Amniotic stem cell (primary cell): ENCODE data around the gene CTU1.
A peak's percentile ranks its signal among the peaks of the same experiment; 100 is the strongest.

Experiments
- DNase-seq: peaks from one replicate; lab custom pipeline; 2025; lab: John Stamatoyannopoulos, UW

CTU1 gene

DNA sequence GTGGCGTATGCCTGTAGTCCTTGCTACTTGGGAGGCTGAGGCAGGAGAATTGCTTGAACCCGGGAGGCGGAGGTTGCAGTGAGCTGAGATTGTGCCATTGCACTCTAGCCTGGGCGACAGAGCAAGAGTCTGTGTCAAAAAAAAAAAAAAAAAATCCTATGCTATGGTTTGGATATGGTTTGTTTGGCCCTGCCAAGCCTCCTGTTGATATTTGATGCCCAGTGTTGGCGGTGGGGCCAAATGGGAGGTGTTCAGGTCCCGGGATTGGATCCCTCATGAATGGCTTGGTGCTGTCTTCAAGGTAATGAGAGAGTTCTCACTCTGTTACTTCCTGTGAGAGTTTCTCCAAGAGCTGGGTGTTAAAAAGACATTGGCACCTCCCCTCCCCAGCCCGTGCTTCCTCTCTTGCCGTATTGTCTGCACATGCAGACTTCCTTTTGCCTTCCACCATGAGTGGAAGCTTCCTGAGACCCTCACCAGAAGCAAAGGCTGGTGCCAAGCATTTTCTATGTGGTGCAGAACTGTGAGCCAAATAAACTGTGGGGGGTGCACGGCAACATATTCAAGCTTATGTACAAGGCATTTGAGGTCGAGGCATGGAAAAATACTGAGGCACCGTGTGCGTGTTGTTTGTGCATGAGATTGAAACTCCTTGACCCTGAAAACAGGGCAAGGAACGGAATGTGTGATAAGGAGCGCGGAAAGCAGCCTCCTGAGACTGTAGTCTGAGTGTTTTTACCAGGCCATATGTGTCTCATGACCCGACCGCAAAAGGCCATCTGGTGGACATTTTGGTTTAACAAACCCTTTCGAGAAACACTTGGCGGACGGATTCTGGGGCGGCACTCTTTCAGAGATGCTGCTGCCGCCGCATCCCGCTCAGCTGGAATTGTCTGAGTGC lies 23.8 kb upstream of the CTU1 start:
- DNase-seq = no peak

DNA sequence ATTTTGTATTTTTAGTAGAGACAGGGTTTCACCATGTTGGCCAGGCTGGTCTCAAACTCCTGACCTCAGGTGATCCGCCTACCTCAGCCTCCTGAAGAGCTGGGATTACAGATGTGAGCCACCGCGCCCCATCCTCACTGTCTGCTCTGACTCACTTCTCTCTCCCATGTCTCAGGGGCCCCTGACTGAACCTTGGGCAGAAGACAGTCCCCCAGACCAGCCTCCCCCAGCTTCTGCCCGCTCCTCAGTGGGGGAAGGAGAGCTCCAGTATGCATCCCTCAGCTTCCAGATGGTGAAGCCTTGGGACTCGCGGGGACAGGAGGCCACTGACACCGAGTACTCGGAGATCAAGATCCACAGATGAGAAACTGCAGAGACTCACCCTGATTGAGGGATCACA lies 21.5 kb upstream of the CTU1 start:
- no peak for DNase-seq

DNA sequence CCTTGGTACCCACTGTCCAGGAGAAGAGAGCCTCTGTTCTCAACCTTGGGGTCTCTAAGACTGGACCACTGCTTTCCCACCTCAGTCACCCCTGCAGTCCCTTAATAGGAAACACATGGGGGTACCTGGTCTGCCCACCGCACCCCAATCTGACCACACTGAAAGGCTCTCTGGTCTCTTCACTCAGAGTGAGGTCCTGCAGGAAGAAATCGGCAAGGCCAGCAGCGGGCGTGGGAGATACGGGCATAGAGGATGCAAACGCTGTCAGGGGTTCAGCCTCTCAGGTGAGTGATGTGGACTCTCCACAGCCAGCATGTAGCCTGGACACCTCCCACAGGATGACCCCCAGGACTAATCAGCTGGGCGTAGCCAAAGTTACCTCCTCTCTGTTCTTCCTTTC lies 20.0 kb upstream of the CTU1 start:
- no peak for DNase-seq

DNA sequence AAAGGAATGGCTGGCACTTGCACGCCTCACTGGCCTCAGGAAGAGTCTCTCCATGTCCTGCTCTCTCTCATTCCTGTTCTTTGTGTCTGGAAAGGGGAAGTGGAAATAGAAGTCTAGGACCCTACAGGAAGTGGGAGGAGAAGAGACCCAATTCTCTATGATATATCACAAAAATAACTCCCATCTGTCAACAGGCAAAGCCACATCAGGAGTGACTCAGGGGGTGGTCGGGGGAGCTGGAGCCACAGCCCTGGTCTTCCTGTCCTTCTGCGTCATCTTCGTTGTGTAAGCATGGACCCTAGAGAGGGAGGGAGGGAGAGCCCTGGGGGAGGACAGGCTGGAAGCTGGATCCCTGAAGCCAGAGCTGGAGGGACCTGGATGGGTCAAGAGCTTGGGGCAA lies 19.5 kb upstream of the CTU1 start:
- no peak for DNase-seq

DNA sequence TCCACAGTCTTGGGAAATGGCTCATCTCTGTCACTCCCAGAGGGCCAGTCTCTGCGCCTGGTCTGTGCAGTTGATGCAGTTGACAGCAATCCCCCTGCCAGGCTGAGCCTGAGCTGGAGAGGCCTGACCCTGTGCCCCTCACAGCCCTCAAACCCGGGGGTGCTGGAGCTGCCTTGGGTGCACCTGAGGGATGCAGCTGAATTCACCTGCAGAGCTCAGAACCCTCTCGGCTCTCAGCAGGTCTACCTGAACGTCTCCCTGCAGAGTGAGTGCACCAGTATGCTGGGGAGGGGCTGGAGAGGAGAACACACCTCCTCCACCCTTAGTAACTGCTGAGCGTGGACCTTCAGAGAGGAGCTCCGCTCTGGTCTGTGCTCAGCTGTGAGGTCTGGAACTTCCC lies 18.8 kb upstream of the CTU1 start:
- no peak for DNase-seq

DNA sequence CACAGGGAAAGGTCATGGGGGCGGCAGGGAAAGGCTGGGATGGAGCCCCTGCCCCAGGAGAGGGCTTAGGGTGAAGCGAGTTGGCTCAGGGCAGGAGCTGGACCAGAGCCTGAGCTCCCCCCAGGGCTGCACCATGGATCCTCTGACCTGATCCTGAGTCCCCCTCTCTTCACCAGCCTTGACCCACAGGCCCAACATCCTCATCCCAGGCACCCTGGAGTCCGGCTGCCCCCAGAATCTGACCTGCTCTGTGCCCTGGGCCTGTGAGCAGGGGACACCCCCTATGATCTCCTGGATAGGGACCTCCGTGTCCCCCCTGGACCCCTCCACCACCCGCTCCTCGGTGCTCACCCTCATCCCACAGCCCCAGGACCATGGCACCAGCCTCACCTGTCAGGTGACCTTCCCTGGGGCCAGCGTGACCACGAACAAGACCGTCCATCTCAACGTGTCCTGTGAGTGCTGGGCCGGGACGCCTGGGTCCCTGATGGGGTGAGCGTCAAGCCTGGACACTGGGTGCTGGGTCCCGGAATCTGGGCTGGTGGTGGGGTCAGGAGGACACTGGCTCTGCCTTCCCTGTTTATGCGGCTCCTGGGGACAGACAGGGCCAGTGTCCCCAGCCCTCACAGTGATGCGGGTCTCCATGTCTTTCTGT lies 17.3 kb upstream of the CTU1 start:
- no peak for DNase-seq

DNA sequence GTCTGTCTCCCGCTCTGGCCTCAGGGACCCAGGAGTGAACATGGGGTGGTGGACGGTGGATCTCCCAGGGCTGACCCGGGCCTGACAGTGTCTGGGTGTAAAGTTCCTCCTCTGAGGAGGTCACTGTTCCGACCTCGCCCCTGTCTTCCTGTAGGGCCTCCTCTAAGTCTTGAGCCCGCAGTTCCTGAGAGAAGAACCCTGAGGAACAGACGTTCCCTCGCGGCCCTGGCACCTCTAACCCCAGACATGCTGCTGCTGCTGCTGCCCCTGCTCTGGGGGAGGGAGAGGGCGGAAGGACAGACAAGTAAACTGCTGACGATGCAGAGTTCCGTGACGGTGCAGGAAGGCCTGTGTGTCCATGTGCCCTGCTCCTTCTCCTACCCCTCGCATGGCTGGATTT lies 16.5 kb upstream of the CTU1 start, which contains the start of gene SIGLEC9:
SIGLEC9 (plus strand) TSS at position 178 of the 400 bp plus-strand sequence; CDS start at position 247, 69 bp downstream.
- no peak for DNase-seq

DNA sequence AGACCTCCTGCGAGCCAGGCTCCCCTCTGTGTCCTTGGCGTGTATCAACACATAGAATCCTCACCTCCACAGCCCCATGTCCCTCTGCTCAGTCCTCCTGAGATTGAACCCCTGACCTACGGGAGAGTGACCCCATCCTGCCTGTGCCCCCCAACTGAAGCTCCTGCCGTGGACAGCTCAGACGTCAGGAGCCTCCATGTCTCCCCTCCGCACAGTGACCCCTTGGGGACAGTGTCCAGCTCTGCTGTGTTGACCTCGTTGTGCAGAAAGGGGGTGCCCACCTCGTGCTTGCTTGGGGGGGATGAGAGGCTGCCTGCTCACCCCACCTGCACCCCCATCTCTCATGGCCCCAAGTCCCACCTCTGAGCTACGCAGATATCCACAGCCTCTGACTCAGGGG lies 16.0 kb upstream of the CTU1 start:
- DNase-seq = no peak

DNA sequence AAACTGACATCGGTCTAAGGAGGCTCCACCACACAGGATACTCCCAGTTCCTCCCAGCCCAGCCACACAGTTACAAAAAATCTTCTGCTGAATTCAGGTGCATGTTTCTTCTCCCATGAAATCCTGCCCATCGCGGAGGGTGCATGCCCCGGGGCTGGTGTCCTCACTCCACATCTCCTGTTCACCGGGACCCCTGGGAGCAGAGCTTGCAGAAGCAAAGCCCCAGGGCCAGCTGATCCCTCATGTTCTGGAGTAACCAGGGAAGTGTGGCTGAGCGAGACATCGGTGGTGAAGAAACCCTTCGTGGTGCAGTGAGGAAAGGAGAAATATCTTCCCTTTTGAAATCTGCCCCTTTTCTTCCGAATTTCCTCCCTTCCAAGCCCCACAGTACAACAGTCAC lies 15.6 kb upstream of the CTU1 start:
- no peak for DNase-seq

DNA sequence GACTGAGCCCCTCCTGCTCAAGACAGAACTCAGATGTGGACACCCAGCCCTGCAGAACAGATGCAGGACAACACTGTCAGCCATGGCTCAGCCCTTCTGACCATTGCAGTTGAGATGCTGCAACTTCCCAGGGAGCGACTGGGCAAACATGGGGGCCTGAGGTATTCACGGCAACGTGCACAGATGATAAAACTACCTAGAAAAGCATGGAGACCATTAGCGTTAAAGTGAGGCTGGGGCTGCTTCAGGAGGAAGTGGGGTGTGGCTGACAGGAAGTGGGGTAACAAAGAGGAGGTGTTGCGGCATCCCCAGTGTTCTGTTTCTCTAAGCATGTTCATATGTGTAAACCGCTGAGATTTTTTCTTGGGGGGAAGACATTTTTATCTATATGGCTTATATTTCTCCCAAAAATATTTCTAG lies 15.2 kb upstream of the CTU1 start:
- no peak for DNase-seq

DNA sequence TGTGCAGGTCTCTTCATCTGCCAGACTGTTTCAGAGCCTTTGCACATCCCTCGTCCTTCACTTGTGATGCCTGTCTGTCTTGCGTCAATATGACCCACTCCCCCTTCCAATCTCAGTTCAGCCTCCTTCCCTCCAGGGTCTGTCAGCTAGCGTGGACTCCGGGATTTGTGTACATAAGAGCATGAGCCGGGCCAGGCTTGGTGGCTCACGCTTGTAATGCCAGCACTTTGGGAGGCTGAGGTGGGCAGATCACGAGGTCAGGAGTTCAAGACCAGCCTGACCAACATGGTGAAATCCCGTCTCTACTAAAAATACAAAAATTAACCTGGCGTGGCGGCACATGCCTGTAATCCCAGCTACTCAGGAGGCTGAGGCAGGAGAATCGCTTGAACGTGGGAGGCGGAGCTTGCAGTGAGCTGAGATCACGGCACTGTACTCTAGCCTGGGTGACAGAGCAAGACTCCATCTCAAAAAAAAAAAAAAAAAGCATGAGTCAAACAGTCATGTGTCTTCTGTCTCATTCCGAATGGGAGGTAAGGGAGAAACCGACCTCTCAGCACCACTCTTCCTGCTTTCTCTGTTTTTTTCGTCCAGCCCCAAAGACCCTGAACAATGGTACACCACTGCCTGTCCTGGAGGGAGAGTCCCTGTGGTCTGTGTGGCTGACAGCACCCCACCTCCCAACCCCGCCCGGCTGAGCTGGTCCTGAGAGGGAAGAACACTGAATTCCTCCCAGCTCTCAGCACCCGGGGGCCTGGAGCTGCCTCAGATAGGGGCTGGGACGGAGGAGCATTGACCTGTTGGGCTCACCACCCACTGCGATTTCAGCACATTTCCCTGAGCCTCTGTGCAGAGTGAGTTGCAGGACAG lies 14.1 kb upstream of the CTU1 start:
- DNase-seq = no peak

DNA sequence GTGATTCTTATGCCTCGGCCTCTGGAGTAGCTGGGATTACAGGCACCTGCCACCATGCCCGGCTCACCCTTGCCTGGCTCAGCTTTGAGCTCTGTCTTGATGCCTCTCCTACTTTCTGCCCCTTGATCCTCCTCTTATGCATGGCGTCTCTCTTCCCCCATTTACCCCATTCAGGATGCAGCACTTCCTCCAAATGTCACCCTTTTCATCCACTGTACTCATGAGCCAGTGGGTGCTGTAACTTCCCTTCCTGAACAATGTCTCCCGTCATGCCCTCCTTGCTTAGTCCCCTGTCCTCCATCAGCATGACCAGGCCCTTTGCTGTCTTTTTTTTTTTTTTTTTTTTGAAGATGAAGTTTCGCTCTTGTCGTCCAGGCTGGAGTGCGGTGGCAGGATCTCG lies 13.0 kb upstream of the CTU1 start:
- DNase-seq = no peak

DNA sequence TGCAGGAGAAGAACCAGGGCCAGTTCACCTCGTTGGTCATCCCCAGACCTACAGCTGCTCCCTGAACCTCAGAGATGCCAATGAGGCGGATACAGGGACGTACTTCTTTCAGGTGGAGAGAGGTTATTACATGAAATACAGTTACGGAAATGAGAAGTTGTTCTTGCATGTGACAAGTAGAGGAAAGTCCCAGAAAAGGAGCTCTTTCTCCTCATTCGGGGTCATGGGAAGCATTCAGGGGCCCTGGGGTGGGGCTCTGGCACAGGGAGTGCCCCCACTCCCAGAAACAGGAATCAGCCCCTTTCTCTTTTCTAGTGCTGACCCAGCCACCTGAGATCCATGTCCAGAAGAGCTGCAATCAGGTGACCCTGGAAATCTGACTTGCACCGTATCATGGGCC lies 12.0 kb upstream of the CTU1 start:
- no peak for DNase-seq

DNA sequence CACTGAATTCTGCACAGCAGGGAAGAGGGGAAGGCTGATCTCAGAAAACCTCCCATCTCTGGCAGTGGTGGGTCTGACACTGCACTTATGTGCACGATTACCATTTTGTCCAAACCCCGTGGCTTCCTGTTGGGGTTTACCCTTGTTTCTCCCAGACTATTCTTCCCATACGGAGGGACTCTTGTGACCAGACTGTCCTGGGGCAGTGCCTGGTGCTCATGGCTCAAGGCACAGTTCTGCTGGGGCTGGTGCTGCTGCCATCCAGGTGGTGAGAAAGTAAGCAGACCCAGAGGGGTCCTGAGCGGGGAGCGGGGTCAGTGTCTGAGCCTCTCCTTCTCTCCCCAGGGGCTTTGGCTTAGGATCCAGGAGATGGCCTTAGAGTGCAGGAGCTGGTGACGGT lies 11.4 kb upstream of the CTU1 start:
- DNase-seq = no peak

DNA sequence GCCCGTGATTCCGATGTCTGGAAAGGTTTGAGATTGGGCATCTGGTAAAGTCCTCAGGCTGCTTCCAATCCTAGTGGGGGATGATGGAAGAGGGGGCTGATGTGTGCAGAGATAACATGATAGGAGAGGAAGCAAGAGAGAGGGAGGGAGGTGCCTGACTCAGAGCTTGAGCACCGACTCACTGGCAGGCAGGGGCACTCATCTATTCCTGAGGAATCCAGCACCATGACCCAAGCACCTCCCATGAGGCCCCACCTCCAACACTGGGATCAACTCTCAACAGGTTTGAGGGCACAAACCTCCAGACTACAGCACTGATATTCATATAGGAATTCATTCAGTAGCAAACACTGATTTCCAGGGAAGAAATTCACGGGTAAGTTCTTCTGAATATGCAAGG lies 10.9 kb upstream of the CTU1 start:
- DNase-seq = no peak

DNA sequence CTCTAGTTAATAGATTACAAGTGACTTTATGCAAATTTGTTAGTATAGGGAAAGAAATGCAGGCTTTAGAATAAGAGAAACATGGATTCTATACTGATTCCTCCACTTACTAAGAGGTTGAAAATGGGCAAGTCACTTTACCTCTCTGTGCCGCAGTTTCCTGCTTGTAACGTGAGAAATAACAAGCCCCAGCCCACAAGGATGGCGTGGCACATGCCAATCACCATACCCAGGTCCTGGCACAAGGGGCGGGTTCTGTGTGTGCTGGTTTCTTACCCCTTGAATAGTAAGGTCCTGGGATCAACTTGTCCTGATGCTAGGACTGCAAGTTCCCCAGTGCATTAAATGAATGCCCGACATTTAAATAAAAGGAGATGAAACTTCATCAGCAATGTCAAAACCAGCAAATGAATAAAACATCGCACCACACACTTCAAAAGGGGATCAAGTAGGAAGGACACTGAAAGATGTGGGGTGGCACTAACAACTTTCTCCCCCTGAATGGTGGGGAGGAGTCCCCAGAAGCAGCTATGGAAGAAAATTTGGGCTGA lies 8.6 kb upstream of the CTU1 start:
- no peak for DNase-seq

DNA sequence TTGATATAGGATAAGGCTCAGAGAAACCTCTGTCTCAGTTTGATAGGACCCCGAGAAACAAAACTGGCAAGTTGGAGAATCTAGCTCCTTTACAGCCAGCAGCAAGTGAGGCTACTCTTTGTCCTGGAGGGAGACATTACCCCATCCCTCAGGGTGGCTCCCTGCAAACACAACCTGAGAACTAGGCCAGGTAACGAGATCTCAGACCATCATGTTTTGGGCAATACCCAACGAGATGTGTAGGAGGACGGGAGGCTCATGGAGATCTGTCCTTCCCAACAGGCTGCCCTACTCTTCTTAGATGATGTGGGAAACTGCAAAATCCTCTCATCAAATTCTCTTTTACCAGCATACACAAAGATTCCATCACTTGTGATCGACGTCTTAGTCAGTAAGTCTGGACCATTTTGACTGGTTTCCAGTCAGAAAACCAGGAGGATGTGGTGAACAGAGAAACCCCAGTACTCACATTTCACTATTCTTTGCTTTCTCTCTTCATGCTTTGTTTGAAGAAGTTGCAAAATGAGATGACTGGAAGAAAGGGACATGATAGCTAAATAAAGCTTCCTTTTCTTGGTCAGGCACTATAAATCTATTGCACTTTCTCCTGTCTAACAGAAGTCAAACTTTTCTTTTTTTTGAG lies 6.0 kb upstream of the CTU1 start:
- DNase-seq = no peak

DNA sequence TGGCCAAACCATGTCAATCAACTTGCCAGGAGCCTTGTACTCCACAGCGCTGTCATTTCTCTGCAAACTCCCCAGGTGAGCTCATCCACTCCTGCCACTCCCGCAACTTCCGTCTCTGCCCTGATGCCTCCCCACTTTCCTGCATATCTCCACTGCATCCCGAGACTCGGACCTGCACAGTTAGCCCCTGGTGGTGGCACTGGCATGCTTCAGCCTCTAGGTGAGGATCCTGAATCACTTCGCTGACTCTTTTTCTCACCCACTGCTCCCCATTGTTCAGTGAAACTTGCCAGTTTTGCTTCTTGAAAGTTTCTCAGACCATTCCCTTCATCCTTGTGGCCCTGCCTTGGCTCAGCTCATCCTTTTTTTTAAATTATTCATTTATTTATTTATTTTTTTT lies 3.4 kb upstream of the CTU1 start:
- DNase-seq = no peak

DNA sequence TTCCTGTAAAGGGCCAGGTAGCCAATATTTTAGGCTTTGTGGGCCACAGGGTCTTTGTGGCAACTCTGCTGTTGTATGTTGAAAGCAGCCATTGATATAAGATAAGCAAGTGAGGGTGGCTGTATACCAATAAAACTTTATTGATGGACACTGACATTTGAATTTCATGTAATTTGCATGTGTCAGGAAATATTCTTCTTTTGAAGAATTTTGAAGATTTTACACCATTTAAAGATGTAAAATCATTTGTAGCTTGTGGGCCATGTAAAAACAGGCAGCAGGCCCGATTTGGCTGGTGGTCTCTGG lies 2.4 kb upstream of the CTU1 start:
- no peak for DNase-seq

DNA sequence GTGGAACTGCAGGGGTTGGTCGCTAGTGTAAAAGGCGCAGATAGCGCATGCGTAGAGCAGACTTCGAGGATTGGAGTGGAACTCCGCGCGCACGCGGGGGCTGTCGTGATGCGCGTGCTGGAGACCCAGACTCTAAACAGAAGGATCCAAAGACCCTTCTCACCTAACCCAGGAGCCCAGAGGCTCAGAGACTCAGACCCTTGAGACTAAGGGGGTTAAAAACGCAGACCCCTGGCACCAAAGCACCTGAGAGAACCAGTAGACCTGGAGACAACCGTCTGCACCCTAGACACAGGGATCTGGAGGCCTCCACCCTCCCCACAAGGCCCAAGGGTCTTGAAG lies 567 bp upstream of the CTU1 start:
- peak; percentile 61 for DNase-seq

DNA sequence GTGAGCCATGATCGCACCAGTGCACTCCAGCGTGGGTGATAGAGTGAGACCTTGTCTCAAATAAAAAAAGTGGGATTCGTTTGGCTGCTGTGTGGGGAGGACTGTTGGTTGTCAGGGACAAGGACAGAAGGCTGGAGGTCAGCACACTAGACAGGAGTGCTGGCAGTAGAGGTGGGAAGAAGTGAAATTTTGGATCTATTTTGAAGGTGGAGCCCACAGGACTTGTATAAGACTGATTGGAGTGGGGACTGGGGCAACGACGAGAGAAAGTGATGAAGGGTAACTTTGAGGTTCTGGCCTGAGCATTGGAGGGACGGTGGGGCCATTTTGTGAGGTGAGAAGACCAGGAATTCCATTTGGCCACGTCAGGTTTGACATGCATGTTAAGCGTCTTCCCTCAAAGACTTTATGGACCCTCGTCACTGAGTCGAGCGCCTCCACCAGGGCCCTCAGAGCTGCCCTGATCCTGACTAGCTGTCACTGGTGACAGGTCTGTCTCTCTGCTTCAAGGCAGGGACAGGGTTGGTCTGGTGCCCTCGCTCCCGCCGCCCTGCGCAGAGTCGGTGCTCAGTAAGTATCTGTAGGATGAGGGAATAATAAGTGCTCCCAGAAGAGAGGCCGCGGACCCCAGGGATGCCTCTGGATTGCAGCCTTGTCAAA lies 673 bp downstream of the CTU1 start:
- no peak for DNase-seq

DNA sequence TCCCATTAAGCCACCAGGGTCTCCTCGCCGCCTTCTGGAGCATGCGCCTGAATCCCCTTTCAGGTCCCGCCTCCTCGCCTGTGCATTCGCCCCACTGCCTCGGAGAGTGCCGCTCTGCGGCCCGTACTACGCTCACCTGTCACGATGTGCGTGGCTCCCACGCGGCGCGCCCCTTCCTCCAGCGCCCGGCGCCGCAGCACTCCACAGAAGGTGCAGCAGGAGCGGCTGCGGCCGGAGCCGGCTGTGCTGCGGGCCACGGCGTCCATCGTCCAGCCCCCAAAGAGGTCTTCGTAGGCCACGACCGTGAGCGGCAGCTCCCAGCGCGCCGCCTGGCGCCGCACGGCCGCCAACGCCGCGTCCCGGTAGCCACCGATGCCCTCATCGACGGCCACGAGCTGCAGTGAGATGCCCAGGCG lies 4.3 kb downstream of the CTU1 start:
- no peak for DNase-seq
